ENCODE results near the gene USP31. TPM values are rescaled to one million over a fixed set of nuclear protein-coding genes. Genes with fewer than 3 reads are reported as not detected.

USP31 gene
- total and polyA plus RNA-seq, 2 of the 13 experiments (the other 11 are each of a cell fraction or from before 2014, with no cell fraction given): 22.5 to 23.3 TPM

DNA sequence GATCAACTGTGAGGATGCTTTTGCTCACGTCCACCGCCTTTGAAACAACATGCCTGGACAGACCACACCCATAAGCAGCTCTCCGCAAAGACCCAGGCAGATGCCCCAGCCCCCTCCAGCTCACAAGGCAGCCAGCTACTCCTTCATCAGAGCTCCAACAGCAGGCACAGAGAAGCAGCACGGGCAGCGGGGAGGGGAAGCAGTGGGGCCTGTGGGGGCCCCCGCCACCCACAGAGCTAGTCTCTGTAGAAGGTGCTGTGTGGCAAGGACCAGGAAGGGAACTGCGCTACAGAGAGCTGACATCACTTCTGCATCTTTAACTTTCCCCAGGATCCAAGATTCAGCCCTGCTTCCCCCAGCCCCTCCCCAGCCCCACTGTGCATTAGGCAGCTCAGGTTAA lies 23.3 kb upstream of the USP31 start:
- H2AFZ ChIP-seq (ENCODE audit: low read length): no peak overlapping the region
- no peak for ATAC-seq
- no peaks in the 10 kb centered on the region for H4K20me1 ChIP-seq (ENCODE audit: insufficient read depth, low read length)
- no peaks in the 10 kb centered on the region for H3K4me1 ChIP-seq (ENCODE audit: insufficient read depth, low read length)
- BruUV-seq (replicated peaks): no TSS peak
- no peaks in the 10 kb centered on the region for H3K36me3 ChIP-seq (replicated peaks in 1 of 2; ENCODE audit: control insufficient read depth in 1 of 2, insufficient read depth in 2 of 2, low read length in 2 of 2)
- H3K9me3 ChIP-seq (ENCODE audit: low read length): no peaks in the 10 kb centered on the region
- no peak overlapping the region for H3K4me2 ChIP-seq (ENCODE audit: low read depth, low read length)
- H3K9ac ChIP-seq (ENCODE audit: insufficient read depth, low read depth, low read length): no peak overlapping the region
- 29% methylated on average over 7 of the region's 7 CpGs for WGBS (ENCODE audit: low lambda C conversion rate)
- ChIA-PET POLR2A (no interaction called here), CTCF (ENCODE audit: low intra/inter-chr PET ratio, low total read pairs) (no interaction called here)
- no peak for DNase-seq (ENCODE audit: low spot score)
- FAIRE-seq: no peak
- H3K27ac ChIP-seq (ENCODE audit: extremely low read length, insufficient read depth, low read length): no peak overlapping the region
- intact Hi-C loops (cut with micrococcal nuclease; ENCODE audit: unreplicated experiment) (no loop called here), in situ Hi-C loops (cut with HindIII; ENCODE audit: extremely low pct_ligation_motif_present, low pct_unique_long_range_greater_than_20kb) (no loop called here)
- no peaks in the 10 kb centered on the region for H3K79me2 ChIP-seq (ENCODE audit: insufficient read depth, low read length)
- no peak for TF ChIP-seq FUBP1 (CRISPR knock-in tag; IDR thresholded peaks at IDR 0.05; ENCODE audit: borderline replicate concordance)
- no peak for TF ChIP-seq ZFP36L2 (CRISPR knock-in tag; IDR thresholded peaks at IDR 0.05)
- no peak for TF ChIP-seq SALL2 (CRISPR knock-in tag; IDR thresholded peaks at IDR 0.05)
- TF ChIP-seq PHB2 (IDR thresholded peaks at IDR 0.05; ENCODE audit: partially characterized antibody): no peak
- no peak for TF ChIP-seq ZNF503 (CRISPR knock-in tag; IDR thresholded peaks at IDR 0.05)
- TF ChIP-seq SOX6 (IDR thresholded peaks at IDR 0.05): no peak
- no peak for TF ChIP-seq SOX6 (CRISPR knock-in tag; IDR thresholded peaks at IDR 0.05)
- TF ChIP-seq CBFB (CRISPR knock-in tag; IDR thresholded peaks at IDR 0.05): no peak
- no peak for TF ChIP-seq POLR2A (IDR thresholded peaks at IDR 0.05; ENCODE audit: insufficient read depth in 1 of 2, low read depth in 2 of 2, low read length in 2 of 2)
- no peak for TF ChIP-seq TERF1 (CRISPR knock-in tag; IDR thresholded peaks at IDR 0.05)
- no peak for TF ChIP-seq ZNF576 (CRISPR knock-in tag; IDR thresholded peaks at IDR 0.05)
- no peak for TF ChIP-seq KLF11 (CRISPR knock-in tag; IDR thresholded peaks at IDR 0.05)
- TF ChIP-seq TFDP1 (CRISPR knock-in tag; IDR thresholded peaks at IDR 0.05; ENCODE audit: borderline replicate concordance): no peak
- no peak for TF ChIP-seq GATA4 (IDR thresholded peaks at IDR 0.05; ENCODE audit: borderline replicate concordance, low read depth)
- TF ChIP-seq TBL1XR1 (IDR thresholded peaks at IDR 0.05; ENCODE audit: borderline replicate concordance, low read length, partially characterized antibody): no peak
- no peak for TF ChIP-seq TRIM22 (IDR thresholded peaks at IDR 0.05)
- TF ChIP-seq ZNF3 (CRISPR knock-in tag; IDR thresholded peaks at IDR 0.05): no peak
- no peak overlapping the region for H3K4me3 ChIP-seq (replicated peaks in 1 of 3; ENCODE audit: insufficient read depth in 1 of 3, low read depth in 2 of 3, low read length in 3 of 3)
- H3K27me3 ChIP-seq (ENCODE audit: control insufficient read depth in 1 of 2, insufficient read depth in 2 of 2, low read length in 2 of 2): peaks cover 0 to 10% of the 10 kb centered on the region in 2 experiments; a peak in 3 of 5 replicates

Measured in HepG2 (cell line).